ENCODE results near the gene TYW5.

GRCh38 chr2:199943373-199943772 lies 11.9 kb downstream of the TYW5 start:
- TF ChIP-seq CTCF (IDR thresholded peaks at IDR 0.05): no peak
- no peak for TF ChIP-seq POLR2A (IDR thresholded peaks at IDR 0.05)
